Breast epithelium (tissue), 3 donors: ENCODE data around the gene GIGYF2.

Experiments used
- POLR2A ChIP-seq: fragments of 450-650 bp; IDR thresholded peaks from one replicate; pipeline ENCODE4 v1.6.1; 2016; ENCODE audit warnings: antibody characterized with exemption, mild to moderate bottlenecking, moderate library complexity
- POLR2AphosphoS5 ChIP-seq, 3 donors: sonication (generic); formaldehyde crosslinking; IDR thresholded peaks; one replicate each; pipeline ENCODE4 v1.6.1; 2017; ENCODE audit warnings: antibody characterized with exemption in 3 of 3
- TF ChIP-seq, protein P1 (sequence below), 3 donors: fragments of 450-650 bp; IDR thresholded peaks; one replicate each; pipeline ENCODE4 v1.5.1; 2016 to 2017; ENCODE audit warnings: antibody characterized with exemption in 3 of 3, mild to moderate bottlenecking in 3 of 3, moderate library complexity in 3 of 3

- TF ChIP-seq, protein P1, sequence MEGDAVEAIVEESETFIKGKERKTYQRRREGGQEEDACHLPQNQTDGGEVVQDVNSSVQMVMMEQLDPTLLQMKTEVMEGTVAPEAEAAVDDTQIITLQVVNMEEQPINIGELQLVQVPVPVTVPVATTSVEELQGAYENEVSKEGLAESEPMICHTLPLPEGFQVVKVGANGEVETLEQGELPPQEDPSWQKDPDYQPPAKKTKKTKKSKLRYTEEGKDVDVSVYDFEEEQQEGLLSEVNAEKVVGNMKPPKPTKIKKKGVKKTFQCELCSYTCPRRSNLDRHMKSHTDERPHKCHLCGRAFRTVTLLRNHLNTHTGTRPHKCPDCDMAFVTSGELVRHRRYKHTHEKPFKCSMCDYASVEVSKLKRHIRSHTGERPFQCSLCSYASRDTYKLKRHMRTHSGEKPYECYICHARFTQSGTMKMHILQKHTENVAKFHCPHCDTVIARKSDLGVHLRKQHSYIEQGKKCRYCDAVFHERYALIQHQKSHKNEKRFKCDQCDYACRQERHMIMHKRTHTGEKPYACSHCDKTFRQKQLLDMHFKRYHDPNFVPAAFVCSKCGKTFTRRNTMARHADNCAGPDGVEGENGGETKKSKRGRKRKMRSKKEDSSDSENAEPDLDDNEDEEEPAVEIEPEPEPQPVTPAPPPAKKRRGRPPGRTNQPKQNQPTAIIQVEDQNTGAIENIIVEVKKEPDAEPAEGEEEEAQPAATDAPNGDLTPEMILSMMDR (IDR thresholded peaks at IDR 0.05): no peak
- no peak for TF ChIP-seq POLR2AphosphoS5 (IDR thresholded peaks at IDR 0.05)
- TF ChIP-seq POLR2A: no peak
These were observed 86.1 kb downstream of the GIGYF2 start for GRCh38 chr2:232783278-232783677.
